K562 (cell line): Measurements from ENCODE around the gene MRPL54.

Source experiments
- CREB1 ChIP-seq, 2 experiments: sonication (generic) in 1 of 2; formaldehyde crosslinking in 1 of 2; IDR thresholded peaks; 2 replicates each; pipeline versions ENCODE4 v1.6.1 to v1.8.0; 2012 to 2022; ENCODE audit warnings: inconsistent platforms in 1 of 2, mild to moderate bottlenecking in 1 of 2, missing genetic modification reagents in 1 of 2, moderate library complexity in 1 of 2
- FOXA1 ChIP-seq: fragments of 450-650 bp; IDR thresholded peaks from 2 replicates; pipeline ENCODE4 v1.6.1; 2016; ENCODE audit warnings: mild to moderate bottlenecking, borderline replicate concordance
- HDGF ChIP-seq: fragments of 450-650 bp; IDR thresholded peaks from 2 replicates; pipeline ENCODE4 v1.6.1; 2016
- MAFF ChIP-seq: IDR thresholded peaks from 2 replicates; pipeline ENCODE4 v1.6.1; 2012; ENCODE audit warnings: low read length, improper control_type of control experiment
- POLR2AphosphoS5 ChIP-seq: IDR thresholded peaks from 2 replicates; pipeline ENCODE4 v1.6.1; 2011; ENCODE audit warnings: mild to moderate bottlenecking, low read depth, low read length, moderate library complexity; ENCODE audit not compliant: control insufficient read depth, insufficient read depth
- ZBTB7A ChIP-seq: IDR thresholded peaks from 2 replicates; pipeline ENCODE4 v1.6.1; 2011; ENCODE audit warnings: low read depth, mild to moderate bottlenecking, low read length, moderate library complexity, borderline replicate concordance; ENCODE audit not compliant: control insufficient read depth
- ZNF134 ChIP-seq: fragments of 250-450 bp; sonication (Bioruptor Pico); conservative IDR thresholded peaks from 2 replicates; pipeline ENCODE4 v1.4.0; 2020
- ZNF143 ChIP-seq: sonication (generic); formaldehyde crosslinking; IDR thresholded peaks from 2 replicates; pipeline ENCODE4 v1.9.0; 2022; ENCODE audit warnings: mild to moderate bottlenecking, missing genetic modification reagents
- ZNF778 ChIP-seq: fragments of 450-650 bp; formaldehyde crosslinking; IDR thresholded peaks from 2 replicates; pipeline ENCODE4 v1.4.0; 2020; ENCODE audit warnings: mild to moderate bottlenecking, moderate library complexity
- TF ChIP-seq, protein P1 (sequence below): fragments of 450-650 bp; IDR thresholded peaks from 2 replicates; pipeline ENCODE4 v1.6.1; 2018; ENCODE audit not compliant: partially characterized antibody
- TF ChIP-seq, protein P2 (sequence below): fragments of 450-650 bp; IDR thresholded peaks from 2 replicates; pipeline ENCODE4 v1.6.1; 2016; ENCODE audit warnings: missing biosample characterization, missing genetic modification characterization

DNA sequence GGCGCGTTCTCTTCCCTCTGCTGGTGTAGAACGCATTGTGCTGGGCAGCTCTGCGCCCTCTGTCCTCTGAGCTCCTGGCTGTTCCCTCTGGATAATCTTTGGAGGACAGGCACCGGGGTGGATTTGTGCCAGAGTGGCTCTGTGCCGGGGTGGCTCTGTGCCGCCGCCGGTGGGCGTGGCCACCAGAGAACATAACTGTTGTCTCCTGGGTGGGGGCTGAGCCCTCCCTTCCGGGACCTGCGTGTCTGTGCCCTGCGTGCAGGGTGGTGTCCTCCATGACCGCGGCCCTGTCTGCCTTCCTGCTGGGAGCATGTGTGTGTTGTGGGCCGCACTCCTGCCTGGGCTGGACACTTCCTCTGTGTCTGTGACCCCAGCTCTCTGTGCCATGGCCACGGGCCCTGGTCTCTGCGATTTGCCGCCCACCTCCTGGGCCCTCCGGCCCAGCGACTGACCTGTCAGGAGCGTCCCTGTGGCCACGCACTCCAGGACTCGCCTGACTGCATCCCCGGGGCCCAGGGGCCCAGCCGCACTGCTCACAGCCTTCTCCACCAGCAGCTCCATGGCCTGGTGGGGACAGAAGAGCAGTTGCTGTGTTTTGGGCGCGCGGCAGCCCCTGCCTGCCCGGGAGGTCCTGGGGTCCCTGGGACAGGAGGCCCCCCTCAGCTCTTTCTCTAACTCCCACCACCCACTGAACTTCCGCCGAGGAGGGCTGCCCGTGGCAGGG is 46.1 kb downstream of the MRPL54 start:
- TF ChIP-seq ZNF778 = no peak
- TF ChIP-seq, protein P1, sequence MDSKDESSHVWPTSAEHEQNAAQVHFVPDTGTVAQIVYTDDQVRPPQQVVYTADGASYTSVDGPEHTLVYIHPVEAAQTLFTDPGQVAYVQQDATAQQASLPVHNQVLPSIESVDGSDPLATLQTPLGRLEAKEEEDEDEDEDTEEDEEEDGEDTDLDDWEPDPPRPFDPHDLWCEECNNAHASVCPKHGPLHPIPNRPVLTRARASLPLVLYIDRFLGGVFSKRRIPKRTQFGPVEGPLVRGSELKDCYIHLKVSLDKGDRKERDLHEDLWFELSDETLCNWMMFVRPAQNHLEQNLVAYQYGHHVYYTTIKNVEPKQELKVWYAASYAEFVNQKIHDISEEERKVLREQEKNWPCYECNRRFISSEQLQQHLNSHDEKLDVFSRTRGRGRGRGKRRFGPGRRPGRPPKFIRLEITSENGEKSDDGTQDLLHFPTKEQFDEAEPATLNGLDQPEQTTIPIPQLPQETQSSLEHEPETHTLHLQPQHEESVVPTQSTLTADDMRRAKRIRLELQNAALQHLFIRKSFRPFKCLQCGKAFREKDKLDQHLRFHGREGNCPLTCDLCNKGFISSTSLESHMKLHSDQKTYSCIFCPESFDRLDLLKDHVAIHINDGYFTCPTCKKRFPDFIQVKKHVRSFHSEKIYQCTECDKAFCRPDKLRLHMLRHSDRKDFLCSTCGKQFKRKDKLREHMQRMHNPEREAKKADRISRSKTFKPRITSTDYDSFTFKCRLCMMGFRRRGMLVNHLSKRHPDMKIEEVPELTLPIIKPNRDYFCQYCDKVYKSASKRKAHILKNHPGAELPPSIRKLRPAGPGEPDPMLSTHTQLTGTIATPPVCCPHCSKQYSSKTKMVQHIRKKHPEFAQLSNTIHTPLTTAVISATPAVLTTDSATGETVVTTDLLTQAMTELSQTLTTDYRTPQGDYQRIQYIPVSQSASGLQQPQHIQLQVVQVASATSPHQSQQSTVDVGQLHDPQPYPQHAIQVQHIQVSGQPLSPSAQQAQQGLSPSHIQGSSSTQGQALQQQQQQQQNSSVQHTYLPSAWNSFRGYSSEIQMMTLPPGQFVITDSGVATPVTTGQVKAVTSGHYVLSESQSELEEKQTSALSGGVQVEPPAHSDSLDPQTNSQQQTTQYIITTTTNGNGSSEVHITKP = no peak
- TF ChIP-seq ZNF134 = no peak
- TF ChIP-seq HDGF = no peak
- no peak for TF ChIP-seq CREB1 (IDR thresholded peaks at IDR 0.05)
- TF ChIP-seq CREB1 (CRISPR knock-in tag; IDR thresholded peaks at IDR 0.05) = no peak
- TF ChIP-seq, protein P2, sequence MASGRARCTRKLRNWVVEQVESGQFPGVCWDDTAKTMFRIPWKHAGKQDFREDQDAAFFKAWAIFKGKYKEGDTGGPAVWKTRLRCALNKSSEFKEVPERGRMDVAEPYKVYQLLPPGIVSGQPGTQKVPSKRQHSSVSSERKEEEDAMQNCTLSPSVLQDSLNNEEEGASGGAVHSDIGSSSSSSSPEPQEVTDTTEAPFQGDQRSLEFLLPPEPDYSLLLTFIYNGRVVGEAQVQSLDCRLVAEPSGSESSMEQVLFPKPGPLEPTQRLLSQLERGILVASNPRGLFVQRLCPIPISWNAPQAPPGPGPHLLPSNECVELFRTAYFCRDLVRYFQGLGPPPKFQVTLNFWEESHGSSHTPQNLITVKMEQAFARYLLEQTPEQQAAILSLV (tag) = no peak
- TF ChIP-seq ZBTB7A = no peak
- no peak for TF ChIP-seq MAFF
- no peak for TF ChIP-seq FOXA1
- TF ChIP-seq POLR2AphosphoS5 = no peak
- TF ChIP-seq ZNF143 (CRISPR knock-in tag) = no peak
